ENCODE results near the gene PIP5K1A.
A peak's percentile ranks its signal among the peaks of the same experiment; 100 is the strongest.

PIP5K1A gene

GRCh38 chr1:151235235-151235634 is 36.9 kb downstream of the PIP5K1A start:
- Histone ChIP-seq H3K9ac (ENCODE audit: low read depth, low read length) (no peak overlapping the region), H3K36me3 (ENCODE audit: insufficient read depth, low read length) (peaks cover 85% of the 10 kb centered on the region), H3K4me1 (ENCODE audit: control insufficient read depth, insufficient read depth, low read length) (peaks cover 17% of the 10 kb centered on the region), H3K4me2 (ENCODE audit: low read length) (no peak overlapping the region), H3K9me3 (replicated peaks; ENCODE audit: low read length) (no peaks in the 10 kb centered on the region), H3K4me3 (ENCODE audit: low read length) (no peak overlapping the region), H3K27me3 (ENCODE audit: control insufficient read depth, insufficient read depth, low read length) (no peaks in the 10 kb centered on the region)

- Histone ChIP-seq H3K4me2 (ENCODE audit: low read length) (peak overlapping the region; percentile 22), H3K36me3 (ENCODE audit: insufficient read depth, low read length) (peaks cover 81% of the 10 kb centered on the region), H3K9ac (ENCODE audit: low read depth, low read length) (no peak overlapping the region), H3K4me1 (ENCODE audit: control insufficient read depth, insufficient read depth, low read length) (peaks cover 17% of the 10 kb centered on the region), H3K27me3 (ENCODE audit: control insufficient read depth, insufficient read depth, low read length) (no peaks in the 10 kb centered on the region), H3K9me3 (replicated peaks; ENCODE audit: low read length) (no peaks in the 10 kb centered on the region), H3K4me3 (ENCODE audit: low read length) (no peak overlapping the region)
Observed at GRCh38 chr1:151237678-151238466, 39.5 kb downstream of the PIP5K1A start.

- peaks cover 17% of the 10 kb centered on the region for H3K4me1 ChIP-seq (ENCODE audit: control insufficient read depth, insufficient read depth, low read length)
- H3K27me3 ChIP-seq (ENCODE audit: control insufficient read depth, insufficient read depth, low read length) = no peaks in the 10 kb centered on the region
- peak overlapping the region; percentile 22 for H3K4me2 ChIP-seq (ENCODE audit: low read length)
- peaks cover 86% of the 10 kb centered on the region for H3K36me3 ChIP-seq (ENCODE audit: insufficient read depth, low read length)
- no peak overlapping the region for H3K4me3 ChIP-seq (ENCODE audit: low read length)
- H3K9me3 ChIP-seq (replicated peaks; ENCODE audit: low read length) = no peaks in the 10 kb centered on the region
- H3K9ac ChIP-seq (ENCODE audit: low read depth, low read length) = no peak overlapping the region
Observed at GRCh38 chr1:151238467-151238739, 40.1 kb downstream of the PIP5K1A start.

- H3K36me3 ChIP-seq (ENCODE audit: insufficient read depth, low read length) = peaks cover 89% of the 10 kb centered on the region
- peaks cover 15% of the 10 kb centered on the region for H3K4me1 ChIP-seq (ENCODE audit: control insufficient read depth, insufficient read depth, low read length)
Observed at GRCh38 chr1:151242442-151242841, 44.1 kb downstream of the PIP5K1A start.

GRCh38 chr1:151243683-151244216 is 45.4 kb downstream of the PIP5K1A start:
- Histone ChIP-seq H3K4me1 (ENCODE audit: control insufficient read depth, insufficient read depth, low read length) (peaks cover 2% of the 10 kb centered on the region), H3K4me3 (ENCODE audit: low read length) (no peak overlapping the region), H3K9ac (ENCODE audit: low read depth, low read length) (no peak overlapping the region), H3K9me3 (replicated peaks; ENCODE audit: low read length) (no peaks in the 10 kb centered on the region), H3K27me3 (ENCODE audit: control insufficient read depth, insufficient read depth, low read length) (no peaks in the 10 kb centered on the region), H3K36me3 (ENCODE audit: insufficient read depth, low read length) (peaks cover 89% of the 10 kb centered on the region), H3K4me2 (ENCODE audit: low read length) (no peak overlapping the region)

More at GRCh38 chr1:151242442-151242841, 44.1 kb downstream of the PIP5K1A start:
- Histone ChIP-seq H3K9me3 (replicated peaks; ENCODE audit: low read length) (no peaks in the 10 kb centered on the region), H3K4me3 (ENCODE audit: low read length) (no peak overlapping the region), H3K9ac (ENCODE audit: low read depth, low read length) (no peak overlapping the region), H3K4me2 (ENCODE audit: low read length) (no peak overlapping the region), H3K27me3 (ENCODE audit: control insufficient read depth, insufficient read depth, low read length) (no peaks in the 10 kb centered on the region)

GRCh38 chr1:151246786-151247185 is 48.4 kb downstream of the PIP5K1A start:
- H3K4me3 ChIP-seq (ENCODE audit: low read length) = no peak overlapping the region
- no peak overlapping the region for H3K9ac ChIP-seq (ENCODE audit: low read depth, low read length)
- no peak overlapping the region for H3K4me2 ChIP-seq (ENCODE audit: low read length)
- H3K4me1 ChIP-seq (ENCODE audit: control insufficient read depth, insufficient read depth, low read length) = no peaks in the 10 kb centered on the region
- peaks cover 86% of the 10 kb centered on the region for H3K36me3 ChIP-seq (ENCODE audit: insufficient read depth, low read length)
- H3K27me3 ChIP-seq (ENCODE audit: control insufficient read depth, insufficient read depth, low read length) = no peaks in the 10 kb centered on the region
- H3K9me3 ChIP-seq (replicated peaks; ENCODE audit: low read length) = no peaks in the 10 kb centered on the region

- H3K36me3 ChIP-seq (ENCODE audit: insufficient read depth, low read length) = peaks cover 36% of the 10 kb centered on the region
- no peak overlapping the region for H3K4me3 ChIP-seq (ENCODE audit: low read length)
- H3K9ac ChIP-seq (ENCODE audit: low read depth, low read length) = no peak overlapping the region
- peaks cover 5% of the 10 kb centered on the region for H3K4me1 ChIP-seq (ENCODE audit: control insufficient read depth, insufficient read depth, low read length)
- H3K9me3 ChIP-seq (replicated peaks; ENCODE audit: low read length) = no peaks in the 10 kb centered on the region
- H3K27me3 ChIP-seq (ENCODE audit: control insufficient read depth, insufficient read depth, low read length) = no peaks in the 10 kb centered on the region
- H3K4me2 ChIP-seq (ENCODE audit: low read length) = no peak overlapping the region
Observed at GRCh38 chr1:151251656-151252470, 53.5 kb downstream of the PIP5K1A start.

GRCh38 chr1:151254217-151255213 is 56.2 kb downstream of the PIP5K1A start, which contains the start of gene PSMD4:
PSMD4 (plus strand) TSS chr1:151254734; CDS start chr1:151254783, 49 bp downstream.
- H3K36me3 ChIP-seq (ENCODE audit: insufficient read depth, low read length) = peaks cover 14% of the 10 kb centered on the region
- H3K27me3 ChIP-seq (ENCODE audit: control insufficient read depth, insufficient read depth, low read length) = no peaks in the 10 kb centered on the region
- H3K9me3 ChIP-seq (replicated peaks; ENCODE audit: low read length) = no peaks in the 10 kb centered on the region
- H3K9ac ChIP-seq (ENCODE audit: low read depth, low read length) = peak within 1 kb of the TSS; percentile 82
- peak within 1 kb of the TSS; percentile 74 for H3K4me3 ChIP-seq (ENCODE audit: low read length)
- H3K4me2 ChIP-seq (ENCODE audit: low read length) = peak within 1 kb of the TSS; percentile 86
- H3K4me1 ChIP-seq (ENCODE audit: control insufficient read depth, insufficient read depth, low read length) = peaks cover 5% of the 10 kb centered on the region

GRCh38 chr1:151255381-151255780 is 57.0 kb downstream of the PIP5K1A start:
- peak overlapping the region; percentile 86 for H3K4me2 ChIP-seq (ENCODE audit: low read length)
- no peaks in the 10 kb centered on the region for H3K9me3 ChIP-seq (replicated peaks; ENCODE audit: low read length)
- no peaks in the 10 kb centered on the region for H3K27me3 ChIP-seq (ENCODE audit: control insufficient read depth, insufficient read depth, low read length)
- H3K9ac ChIP-seq (ENCODE audit: low read depth, low read length) = peak overlapping the region; percentile 82
- peak overlapping the region; percentile 74 for H3K4me3 ChIP-seq (ENCODE audit: low read length)
- peaks cover 5% of the 10 kb centered on the region for H3K36me3 ChIP-seq (ENCODE audit: insufficient read depth, low read length)
- peaks cover 5% of the 10 kb centered on the region for H3K4me1 ChIP-seq (ENCODE audit: control insufficient read depth, insufficient read depth, low read length)

GRCh38 chr1:151259351-151259750 is 61.0 kb downstream of the PIP5K1A start:
- no peaks in the 10 kb centered on the region for H3K27me3 ChIP-seq (ENCODE audit: control insufficient read depth, insufficient read depth, low read length)
- H3K4me2 ChIP-seq (ENCODE audit: low read length) = no peak overlapping the region
- peaks cover 18% of the 10 kb centered on the region for H3K36me3 ChIP-seq (ENCODE audit: insufficient read depth, low read length)
- H3K4me1 ChIP-seq (ENCODE audit: control insufficient read depth, insufficient read depth, low read length) = peaks cover 5% of the 10 kb centered on the region
- no peaks in the 10 kb centered on the region for H3K9me3 ChIP-seq (replicated peaks; ENCODE audit: low read length)
- no peak overlapping the region for H3K9ac ChIP-seq (ENCODE audit: low read depth, low read length)
- no peak overlapping the region for H3K4me3 ChIP-seq (ENCODE audit: low read length)

Data from skeletal muscle satellite cell (primary cell).